ENCODE data around the gene LTN1. TPM values are rescaled to one million over a fixed set of nuclear protein-coding genes. Genes with fewer than 3 reads are reported as not detected.

LTN1 gene
- polyA plus RNA-seq, 1 of the 3 experiments (the other 2 are of a cell fraction), result 3.2 TPM

- Histone ChIP-seq H3F3A (replicated peaks; ENCODE audit: insufficient read depth) (peaks cover 28% of the 10 kb centered on the region), H3K4me1 (ENCODE audit: control insufficient read depth in 1 of 2, insufficient read depth in 2 of 2, low read depth in 1 of 2, low read length in 1 of 2) (peaks cover 0 to 3% of the 10 kb centered on the region in 2 experiments; a peak in 1 of 4 replicates), H3K27me3 (ENCODE audit: insufficient read depth) (no peaks in the 10 kb centered on the region), H2AFZ (ENCODE audit: low read depth) (0 out of 2 replicates have a peak overlapping the region, but pooled peaks have one; percentile 37), H4K20me1 (ENCODE audit: insufficient read depth) (no peaks in the 10 kb centered on the region), H3K4me2 (peak overlapping the region; percentile 19; the same call in 1 of the 2 replicates), H3K36me3 (replicated peaks in 1 of 2; ENCODE audit: control insufficient read depth in 1 of 2, insufficient read depth in 2 of 2, low read length in 1 of 2) (peaks cover 79 to 80% of the 10 kb centered on the region in 2 experiments), H3K4me3 (ENCODE audit: low read depth in 2 of 2, low read length in 1 of 2) (no peak overlapping the region), H3K9ac (peak overlapping the region; percentile 59; the same call in 1 of the 2 replicates), H3K9me2 (no peaks in the 10 kb centered on the region), H3K27ac (ENCODE audit: low read depth in 2 of 2, low read length in 1 of 2) (peak overlapping the region; percentile 58 to 90; a peak in 3 of 4 replicates), H3K9me3 (no peaks in the 10 kb centered on the region), H3K79me2 (ENCODE audit: insufficient read depth) (peaks cover 6% of the 10 kb centered on the region; the same call in 1 of the 2 replicates)
- ChIA-PET POLR2A (no interaction called here), CTCF (interaction anchor here (1.1 to 1.2 kb wide), 2 partner anchors 10 to 66 kb away, joined by 3 to 4 read pairs; no protein-coding TSS in a partner anchor)
- TF ChIP-seq RCOR1 (IDR thresholded peaks at IDR 0.05; ENCODE audit: low read length) (no peak), PBX3 (IDR thresholded peaks at IDR 0.05) (peak; percentile 87), EP300 (IDR thresholded peaks at IDR 0.05; ENCODE audit: borderline replicate concordance in 1 of 2, low read depth in 1 of 2, low read length in 1 of 2) (peak in 1 of 2 experiments; percentile 52; a peak in 1 of 4 replicates), TEAD4 (IDR thresholded peaks at IDR 0.05; ENCODE audit: borderline replicate concordance, insufficient read depth) (peak; percentile 61; the same call in 1 of the 2 replicates), RFX5 (IDR thresholded peaks at IDR 0.05; ENCODE audit: low read length) (no peak), SIN3A (IDR thresholded peaks at IDR 0.05; ENCODE audit: borderline replicate concordance, low read depth, low read length) (no peak), ELF1 (IDR thresholded peaks at IDR 0.05) (no peak), SMC3 (IDR thresholded peaks at IDR 0.05; ENCODE audit: low read depth, low read length) (no peak), JUND (IDR thresholded peaks at IDR 0.05) (peak; percentile 81), YY1 (IDR thresholded peaks at IDR 0.05; ENCODE audit: low read depth) (no peak), TCF12 (IDR thresholded peaks at IDR 0.05) (peak; percentile 60), USF2 (IDR thresholded peaks at IDR 0.05; ENCODE audit: borderline replicate concordance, low read depth, low read length) (no peak), RXRA (IDR thresholded peaks at IDR 0.05; ENCODE audit: borderline replicate concordance, low read depth) (peak; percentile 14; the same call in 1 of the 2 replicates), FOSL2 (IDR thresholded peaks at IDR 0.05; ENCODE audit: borderline replicate concordance, low read depth) (peak; percentile 86; the same call in 1 of the 2 replicates), NFIC (IDR thresholded peaks at IDR 0.05; ENCODE audit: borderline replicate concordance) (peak; percentile 36; the same call in 1 of the 2 replicates)
- TF ChIP-seq, protein P1, sequence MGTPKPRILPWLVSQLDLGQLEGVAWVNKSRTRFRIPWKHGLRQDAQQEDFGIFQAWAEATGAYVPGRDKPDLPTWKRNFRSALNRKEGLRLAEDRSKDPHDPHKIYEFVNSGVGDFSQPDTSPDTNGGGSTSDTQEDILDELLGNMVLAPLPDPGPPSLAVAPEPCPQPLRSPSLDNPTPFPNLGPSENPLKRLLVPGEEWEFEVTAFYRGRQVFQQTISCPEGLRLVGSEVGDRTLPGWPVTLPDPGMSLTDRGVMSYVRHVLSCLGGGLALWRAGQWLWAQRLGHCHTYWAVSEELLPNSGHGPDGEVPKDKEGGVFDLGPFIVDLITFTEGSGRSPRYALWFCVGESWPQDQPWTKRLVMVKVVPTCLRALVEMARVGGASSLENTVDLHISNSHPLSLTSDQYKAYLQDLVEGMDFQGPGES (IDR thresholded peaks at IDR 0.05; ENCODE audit: low read depth, low read length), result no peak
- TF ChIP-seq, protein P2, sequence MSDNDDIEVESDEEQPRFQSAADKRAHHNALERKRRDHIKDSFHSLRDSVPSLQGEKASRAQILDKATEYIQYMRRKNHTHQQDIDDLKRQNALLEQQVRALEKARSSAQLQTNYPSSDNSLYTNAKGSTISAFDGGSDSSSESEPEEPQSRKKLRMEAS (IDR thresholded peaks at IDR 0.05; ENCODE audit: low read depth), result no peak
- TF ChIP-seq, protein P3, sequence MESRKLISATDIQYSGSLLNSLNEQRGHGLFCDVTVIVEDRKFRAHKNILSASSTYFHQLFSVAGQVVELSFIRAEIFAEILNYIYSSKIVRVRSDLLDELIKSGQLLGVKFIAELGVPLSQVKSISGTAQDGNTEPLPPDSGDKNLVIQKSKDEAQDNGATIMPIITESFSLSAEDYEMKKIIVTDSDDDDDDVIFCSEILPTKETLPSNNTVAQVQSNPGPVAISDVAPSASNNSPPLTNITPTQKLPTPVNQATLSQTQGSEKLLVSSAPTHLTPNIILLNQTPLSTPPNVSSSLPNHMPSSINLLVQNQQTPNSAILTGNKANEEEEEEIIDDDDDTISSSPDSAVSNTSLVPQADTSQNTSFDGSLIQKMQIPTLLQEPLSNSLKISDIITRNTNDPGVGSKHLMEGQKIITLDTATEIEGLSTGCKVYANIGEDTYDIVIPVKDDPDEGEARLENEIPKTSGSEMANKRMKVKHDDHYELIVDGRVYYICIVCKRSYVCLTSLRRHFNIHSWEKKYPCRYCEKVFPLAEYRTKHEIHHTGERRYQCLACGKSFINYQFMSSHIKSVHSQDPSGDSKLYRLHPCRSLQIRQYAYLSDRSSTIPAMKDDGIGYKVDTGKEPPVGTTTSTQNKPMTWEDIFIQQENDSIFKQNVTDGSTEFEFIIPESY (IDR thresholded peaks at IDR 0.05; ENCODE audit: borderline replicate concordance, low read depth), result no peak
- WGBS (ENCODE audit: low lambda C conversion rate), result 51% methylated on average over 7 of the region's 7 CpGs
- no peak for DNase-seq
These were observed 33.1 kb downstream of the LTN1 start for GRCh38 chr21:28959367-28960099.

Measured in SK-N-SH (cell line).